NCI-H2081 treated with DMSO at 0.1 percent for 48 hours (cell line): ENCODE measurements around the gene SEMA3C.

Source experiments
- DNase-seq: peaks from one replicate; lab custom pipeline; 2025; lab: John Stamatoyannopoulos, UW

SEMA3C gene

DNA sequence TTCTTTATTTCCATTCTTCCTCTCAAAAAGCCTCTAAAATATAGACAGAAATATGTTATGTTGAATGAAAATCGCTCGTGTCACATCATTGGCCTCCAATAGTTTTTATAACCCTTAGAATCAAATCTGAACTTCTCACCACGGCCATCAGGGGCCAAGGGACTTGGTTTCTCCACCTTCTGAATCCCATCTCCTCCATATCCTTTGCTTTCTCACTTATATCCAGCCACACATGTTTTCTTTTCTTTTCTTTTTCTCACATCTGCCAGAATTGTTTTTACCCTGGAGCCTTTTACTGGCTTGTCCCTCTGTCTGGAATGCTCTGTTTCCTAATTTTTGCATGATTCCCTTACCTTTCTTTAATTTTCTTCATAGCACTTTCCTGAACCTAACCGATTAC lies 184.8 kb downstream of the SEMA3C start:
- DNase-seq, result no peak

- DNase-seq, result no peak
Measured at GRCh38 chr7:80733333-80733915, 185.4 kb downstream of the SEMA3C start.

DNA sequence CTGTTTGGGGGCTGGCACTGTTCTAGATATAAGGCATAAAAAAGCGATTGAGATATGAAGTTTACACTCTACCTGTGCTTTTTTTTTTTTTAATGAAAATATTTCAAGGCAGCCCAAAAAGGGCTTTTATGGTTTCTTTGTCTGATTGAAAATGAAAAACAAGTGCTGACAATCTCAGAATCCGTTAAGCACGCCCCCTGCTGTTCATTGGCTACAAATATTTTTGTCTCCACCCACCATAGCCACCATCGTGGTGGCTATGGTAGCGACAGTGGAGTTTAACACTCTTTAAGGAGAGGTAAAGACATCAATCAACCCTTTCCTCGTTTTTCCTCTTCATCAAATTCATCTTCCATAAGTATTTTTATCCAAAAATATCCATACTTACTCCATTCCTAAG lies 186.2 kb downstream of the SEMA3C start:
- no peak for DNase-seq

GRCh38 chr7:80731281-80731680 lies 187.6 kb downstream of the SEMA3C start:
- no peak for DNase-seq

- no peak for DNase-seq
Measured at GRCh38 chr7:80729591-80730320, 189.1 kb downstream of the SEMA3C start.

GRCh38 chr7:80726666-80727065 lies 192.2 kb downstream of the SEMA3C start:
- DNase-seq, result no peak

DNA sequence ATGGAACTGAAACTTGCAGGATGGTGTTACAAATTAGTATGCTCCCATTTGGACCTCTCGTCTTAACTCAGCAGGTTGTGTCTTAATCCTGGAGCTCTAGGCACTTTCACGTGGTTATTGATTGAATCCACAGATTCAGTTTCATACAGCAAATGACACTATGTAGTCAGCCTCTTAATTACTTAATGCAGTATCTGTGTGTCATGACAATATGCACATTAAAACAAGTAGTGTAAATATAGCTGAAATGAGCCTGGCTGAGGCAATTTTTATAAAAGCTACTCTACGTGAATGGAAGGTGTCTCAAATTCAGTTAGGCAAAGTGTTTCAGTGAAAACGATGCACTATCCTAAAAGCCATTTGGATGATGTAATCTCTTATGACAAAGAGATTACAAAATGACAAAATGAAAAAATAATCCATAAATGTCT lies 193.7 kb downstream of the SEMA3C start:
- no peak for DNase-seq

- no peak for DNase-seq
Measured at GRCh38 chr7:80724249-80724871, 194.5 kb downstream of the SEMA3C start.

- DNase-seq, result no peak
Measured at GRCh38 chr7:80722616-80723195, 196.1 kb downstream of the SEMA3C start.

- DNase-seq, result no peak
Measured at GRCh38 chr7:80721883-80722615, 196.8 kb downstream of the SEMA3C start.

DNA sequence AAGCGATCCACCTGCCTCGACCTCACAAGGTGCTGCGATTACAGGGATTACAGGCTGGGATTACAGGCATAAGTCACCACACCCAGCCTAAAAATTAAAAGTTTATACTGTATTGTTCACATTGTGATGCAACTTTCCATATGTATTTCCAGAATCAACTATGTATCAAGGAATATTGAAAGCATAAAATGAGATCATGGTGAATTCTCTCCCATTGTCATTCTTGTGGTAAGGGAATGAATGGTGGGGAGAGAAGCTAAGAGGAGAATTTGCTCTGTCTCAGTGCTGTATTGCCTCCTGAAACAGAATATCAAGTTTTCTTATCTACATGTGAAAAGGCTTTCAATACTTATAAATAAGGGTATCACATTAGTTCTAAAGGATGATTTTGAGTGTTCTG lies 198.7 kb downstream of the SEMA3C start:
- no peak for DNase-seq

GRCh38 chr7:80719261-80719660 lies 199.6 kb downstream of the SEMA3C start:
- DNase-seq, result no peak

DNA sequence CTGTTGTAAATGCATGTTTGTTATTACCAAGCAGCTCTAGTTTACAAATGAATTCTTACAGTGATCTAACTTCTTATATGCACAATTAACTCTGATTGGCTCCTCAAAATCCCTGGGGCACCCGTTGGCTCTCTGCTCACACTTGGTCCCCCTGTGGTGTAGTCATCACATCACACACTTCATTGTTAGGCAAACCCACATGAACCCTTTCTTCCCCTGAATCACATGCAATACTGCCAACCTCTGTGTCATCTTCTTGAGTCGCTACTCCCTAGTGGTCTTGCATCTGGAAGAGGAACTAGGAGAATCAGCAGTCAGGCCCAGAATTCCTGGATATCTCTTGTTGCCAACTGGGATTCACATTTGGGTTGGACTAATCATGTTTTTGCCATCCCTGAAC lies 207.3 kb downstream of the SEMA3C start:
- no peak for DNase-seq

GRCh38 chr7:80708123-80708522 lies 210.7 kb downstream of the SEMA3C start:
- DNase-seq, result no peak

GRCh38 chr7:80707318-80707717 lies 211.5 kb downstream of the SEMA3C start:
- no peak for DNase-seq

DNA sequence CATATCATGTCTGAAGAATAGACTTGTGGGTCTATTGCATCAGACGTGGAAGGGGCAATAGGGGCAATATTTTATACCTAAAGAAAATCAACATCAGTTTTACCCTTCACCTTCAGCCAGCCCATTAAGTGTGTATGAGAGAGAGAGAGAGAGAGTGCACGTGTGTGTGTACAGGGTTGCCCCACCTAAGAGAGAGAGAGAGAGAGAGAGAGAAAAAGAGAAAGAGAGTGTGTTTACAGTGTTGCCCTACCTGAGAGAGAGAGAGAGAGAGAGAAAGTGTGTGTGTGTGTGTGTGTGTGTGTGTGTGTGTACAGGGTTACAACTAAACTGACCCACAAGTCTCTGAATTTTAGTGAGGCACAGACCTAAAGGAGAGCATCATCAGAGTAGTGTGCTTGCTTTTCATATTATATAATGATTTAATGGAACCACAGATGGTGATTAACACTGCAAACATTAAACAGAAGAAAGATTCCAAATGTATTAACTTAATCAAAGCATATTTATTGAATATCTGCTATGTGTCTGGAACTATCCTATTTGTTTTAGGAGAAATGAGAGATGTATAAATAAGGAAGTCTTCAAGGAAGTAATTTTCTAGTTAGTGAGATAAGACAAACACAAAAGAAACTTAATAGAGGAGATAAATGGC lies 213.6 kb downstream of the SEMA3C start:
- no peak for DNase-seq

GRCh38 chr7:80703272-80703671 lies 215.6 kb downstream of the SEMA3C start:
- DNase-seq, result no peak

DNA sequence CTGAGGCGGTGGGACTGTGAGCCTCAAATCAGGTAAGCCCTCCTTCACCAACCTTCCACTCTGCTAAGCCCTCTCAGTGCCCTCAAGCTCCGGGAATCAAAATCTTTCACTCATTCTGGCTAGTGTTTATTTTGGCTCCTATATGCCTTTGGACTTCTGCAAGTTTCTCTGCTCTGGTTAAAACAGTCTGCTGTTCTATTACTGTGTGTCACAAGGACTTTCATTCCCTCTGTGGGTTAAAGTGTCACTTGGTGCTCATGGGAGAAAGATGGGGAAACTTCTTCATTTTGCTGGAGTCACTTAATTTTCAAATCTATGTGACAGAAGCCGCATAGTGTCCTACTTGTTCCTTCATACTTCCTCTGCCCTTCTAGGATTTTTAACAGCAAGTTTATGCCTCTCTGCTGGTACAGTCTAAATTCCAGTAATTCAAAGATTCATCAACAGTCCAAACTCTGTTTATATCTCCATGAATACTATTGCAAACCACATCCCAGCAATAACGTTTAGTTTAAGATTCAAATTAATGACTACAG lies 219.1 kb downstream of the SEMA3C start:
- no peak for DNase-seq

GRCh38 chr7:80699045-80699638 lies 219.7 kb downstream of the SEMA3C start:
- DNase-seq, result peak; percentile 30
